AG04450 (cell line): ENCODE results near the gene GNGT2. TPM values are rescaled to one million over a fixed set of nuclear protein-coding genes. Genes with fewer than 3 reads are reported as not detected.

Experiments
- CTCF ChIA-PET: fragments of 300-600, 350-600 bp; formaldehyde crosslinking; extraction: SDS; loops from one replicate; lab custom pipeline; 2022; ENCODE audit warnings: antibody characterized with exemption, inconsistent platforms; lab: Charles Lee
- POLR2A ChIA-PET: fragments of 350-600 bp; formaldehyde crosslinking; extraction: SDS; loops from one replicate; lab custom pipeline; 2021; ENCODE audit warnings: antibody characterized with exemption, inconsistent platforms; lab: Yijun Ruan, JAX
- DNase-seq: peaks from one replicate; pipeline ENCODE4 v3.0.0-alpha.2; 2011; ENCODE audit warnings: low read depth, low spot score
- H3K27ac ChIP-seq: one replicate; pipeline ENCODE4 v1.5.1; 2012; ENCODE audit warnings: low read depth, low read length, control low read depth
- H3K27me3 ChIP-seq: one replicate; pipeline ENCODE4 v1.6.0; 2012; ENCODE audit warnings: low read length; ENCODE audit not compliant: control insufficient read depth, insufficient read depth
- H3K4me3 ChIP-seq: 2 replicates; pipeline ENCODE4 v1.5.1; 2011; ENCODE audit warnings: mild to moderate bottlenecking, low read depth, low read length, control low read depth
- H3K9me3 ChIP-seq: 2 replicates; pipeline ENCODE4 v1.5.1; 2012; ENCODE audit warnings: low read length; ENCODE audit not compliant: control insufficient read depth, insufficient read depth
- CTCF ChIP-seq: IDR thresholded peaks from 2 replicates; pipeline ENCODE4 v1.5.1; 2011; ENCODE audit warnings: low read depth, low read length, control low read depth, inconsistent platforms
- polyA plus RNA-seq: library from polyadenylated mRNA; depleted of rRNA; stranded (reverse); fragments of >200 nt; gene quantifications from 2 replicates; pipeline ENCODE4 v1.2.3, GENCODE V29; 2011

GNGT2 gene
- polyA plus RNA-seq, 1 experiment, result 0.16 TPM

DNA sequence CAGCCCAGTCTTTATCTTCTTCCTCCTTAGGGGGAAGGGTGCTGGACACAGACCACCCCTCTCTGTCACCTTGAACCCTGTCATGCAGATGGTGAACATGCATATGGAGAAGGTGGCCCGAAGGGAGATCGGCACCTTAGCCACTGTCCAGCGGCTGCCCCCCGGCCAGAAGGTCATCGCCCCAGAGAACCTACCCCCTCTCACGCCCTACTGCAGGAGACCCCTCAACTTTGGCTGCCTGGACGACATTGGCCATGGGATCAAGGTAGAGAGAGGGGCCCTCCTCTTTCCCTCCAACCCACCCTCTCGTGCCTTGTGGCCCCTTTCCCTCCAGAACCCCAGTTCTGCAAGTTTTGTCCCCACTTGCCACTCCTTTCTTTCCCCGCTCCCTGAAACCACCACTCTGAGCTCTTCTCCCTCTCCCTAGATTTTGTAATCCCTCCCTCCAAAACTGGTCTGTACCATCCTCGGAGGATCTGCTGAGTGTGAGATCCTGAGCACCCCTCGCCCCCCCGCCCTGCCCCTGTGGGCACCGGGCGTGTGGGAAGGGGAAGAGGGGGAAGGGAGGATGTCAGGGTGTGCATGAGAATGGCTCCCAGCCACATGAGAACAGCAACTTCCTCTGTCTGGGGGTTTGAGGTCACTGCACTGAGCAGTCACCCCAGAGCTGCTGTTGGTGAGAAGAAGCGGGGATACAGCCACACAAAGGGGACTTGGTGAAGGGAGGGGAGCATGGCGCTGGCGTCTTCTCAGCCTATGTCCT is 7.5 kb upstream of the GNGT2 start:
- Histone ChIP-seq H3K9me3 (peaks cover 3% of the 10 kb centered on the region; the same call in 1 of the 2 replicates), H3K4me3 (no peak overlapping the region), H3K27me3 (peaks cover 10% of the 10 kb centered on the region), H3K27ac (no peak overlapping the region)
- TF ChIP-seq CTCF, result no peak
- POLR2A ChIA-PET, result no interaction called here
- DNase-seq, result no peak
- CTCF ChIA-PET, result interaction anchor here (0.6 kb wide), 1 partner anchor 11 kb away, joined by 3 read pairs; no protein-coding TSS in a partner anchor

GRCh38 chr17:49216953-49217650 is 6.7 kb upstream of the GNGT2 start:
- no peak for TF ChIP-seq CTCF
- CTCF ChIA-PET, result no interaction called here
- POLR2A ChIA-PET, result no interaction called here
- no peak overlapping the region for H3K27ac ChIP-seq
- DNase-seq, result no peak
- no peak overlapping the region for H3K4me3 ChIP-seq
- H3K27me3 ChIP-seq, result peaks cover 4% of the 10 kb centered on the region
- H3K9me3 ChIP-seq, result peaks cover 3% of the 10 kb centered on the region; the same call in 1 of the 2 replicates

GRCh38 chr17:49216482-49216881 is 6.1 kb upstream of the GNGT2 start:
- no peak overlapping the region for H3K27ac ChIP-seq
- ChIA-PET POLR2A (interaction anchor here (0.7 kb wide), 1 partner anchor 51 kb away, joined by 3 read pairs; no protein-coding TSS in a partner anchor), CTCF (no interaction called here)
- no peak for TF ChIP-seq CTCF
- no peak for DNase-seq
- peaks cover 4% of the 10 kb centered on the region for H3K27me3 ChIP-seq
- peaks cover 3% of the 10 kb centered on the region; the same call in 1 of the 2 replicates for H3K9me3 ChIP-seq
- H3K4me3 ChIP-seq, result no peak overlapping the region

DNA sequence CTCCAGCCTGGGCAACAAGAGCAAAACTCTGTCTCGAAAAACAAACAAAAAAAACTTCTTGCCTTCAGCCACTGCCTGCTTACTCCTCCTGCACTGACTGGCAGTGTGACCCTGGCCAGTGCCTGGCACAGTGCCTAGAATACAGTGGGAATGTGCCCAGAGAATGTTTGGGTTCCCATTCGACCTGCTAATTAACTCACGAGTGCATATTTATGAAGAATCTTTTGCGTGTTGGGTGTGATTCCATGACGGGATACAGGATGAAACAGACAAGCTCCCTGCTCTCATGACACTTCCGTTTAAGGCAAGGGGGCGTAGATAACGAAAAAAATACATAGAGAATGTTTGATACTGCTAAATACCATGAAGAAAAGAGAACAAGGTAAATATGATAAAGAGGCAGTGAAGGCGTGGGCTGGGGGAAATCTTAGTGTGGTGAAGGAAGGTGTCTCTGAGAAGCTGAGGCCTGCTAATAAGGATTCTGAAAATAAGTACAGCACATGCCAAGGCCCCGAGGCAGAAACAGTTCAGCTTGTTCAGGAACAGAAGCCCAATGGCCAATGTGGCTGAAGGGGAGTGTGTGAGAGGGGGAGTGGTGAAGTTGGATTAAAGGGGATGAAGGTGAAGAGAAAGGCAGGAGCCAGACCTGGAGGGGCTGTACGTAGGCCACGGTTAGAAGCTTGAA is 4.4 kb upstream of the GNGT2 start:
- Histone ChIP-seq H3K9me3 (no peaks in the 10 kb centered on the region; the same call in 1 of the 2 replicates), H3K27ac (no peak overlapping the region), H3K4me3 (no peak overlapping the region), H3K27me3 (peaks cover 4% of the 10 kb centered on the region)
- ChIA-PET POLR2A (no interaction called here), CTCF (no interaction called here)
- DNase-seq, result no peak
- no peak for TF ChIP-seq CTCF
